Stimulated activated CD4-positive, alpha-beta T cell treated with anti-CD3 and anti-CD28 coated beads, Interleukin-2, amount 100 ng/mL, for 48 hours (primary cell): ENCODE results near the gene CYP19A1.
"Not testable (repeated sequence)": the region's sequence is repeated elsewhere in the genome, so short reads cannot be mapped to it uniquely, and the experiment has no call there.

Experiments
- DNase-seq, 2 donors: peaks; one replicate each; pipeline ENCODE4 v3.0.0-alpha.2; 2020

The CYP19A1 gene

GRCh38 chr15:51201581-51201980, 136.8 kb downstream of the CYP19A1 start:
- no peak for DNase-seq

- DNase-seq = no peak
Measured at GRCh38 chr15:51200792-51201191, 137.6 kb downstream of the CYP19A1 start.

DNA sequence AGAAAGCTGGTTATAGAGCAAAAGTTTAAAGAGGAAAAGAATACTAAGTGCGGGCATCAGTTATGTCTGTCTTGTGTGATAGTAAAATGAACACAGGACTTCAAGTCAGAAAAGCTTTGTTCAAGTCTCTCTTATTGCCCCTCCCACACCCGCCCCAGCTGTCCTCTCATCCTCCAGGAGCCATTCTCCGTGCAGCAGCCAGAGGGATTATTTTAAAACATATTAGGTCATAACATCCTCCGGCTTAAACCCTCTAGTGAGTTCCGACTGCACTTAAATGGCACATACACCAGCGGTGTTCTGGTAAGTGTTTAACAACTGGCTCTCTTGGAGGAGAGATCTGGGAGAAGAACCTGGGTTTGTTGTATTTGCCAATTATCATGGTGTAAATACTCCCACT, 138.9 kb downstream of the CYP19A1 start:
- DNase-seq = no peak

GRCh38 chr15:51198701-51199232, 139.6 kb downstream of the CYP19A1 start:
- DNase-seq = no peak

- no peak for DNase-seq
Measured at GRCh38 chr15:51195459-51195858, 142.9 kb downstream of the CYP19A1 start.

DNA sequence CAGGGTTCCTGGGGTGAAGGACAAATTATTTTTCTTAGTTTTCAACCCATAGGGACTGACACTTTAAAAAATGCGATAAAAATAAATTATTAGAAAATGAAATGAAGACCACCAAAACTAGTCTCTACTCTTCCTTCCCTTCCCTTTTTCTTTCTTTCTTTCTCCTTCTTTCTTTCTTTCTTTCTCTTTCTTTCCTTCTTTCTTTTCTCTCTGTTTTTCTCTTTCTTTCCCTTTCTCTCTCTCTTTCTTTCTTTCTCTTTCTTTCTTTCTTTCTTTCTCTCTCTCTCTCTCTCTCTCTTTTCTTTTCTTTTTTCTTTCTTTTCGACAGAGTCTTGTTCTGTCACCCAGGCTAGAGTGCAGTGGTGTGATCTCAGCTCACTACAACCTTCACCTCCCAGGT, 144.4 kb downstream of the CYP19A1 start:
- DNase-seq = no peak

DNA sequence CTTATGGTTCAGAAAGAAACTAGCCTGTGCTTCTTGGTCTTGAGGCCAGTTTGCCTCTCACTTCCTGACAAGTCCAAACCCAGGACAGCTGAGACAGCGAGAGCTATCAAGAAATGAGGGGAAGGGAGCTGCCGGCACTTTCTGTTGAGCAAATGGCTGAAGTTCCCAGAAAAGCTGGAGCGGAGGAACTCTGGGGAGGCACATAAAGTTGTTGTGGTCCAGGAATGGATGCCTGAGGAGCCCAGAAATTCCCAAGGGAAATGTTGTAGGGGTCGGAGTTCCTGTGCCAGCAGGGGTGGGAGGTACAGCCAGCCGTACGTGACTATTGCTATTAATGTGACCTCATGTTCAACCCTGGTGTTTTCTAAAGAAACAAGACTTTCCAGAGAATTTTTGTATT, 144.9 kb downstream of the CYP19A1 start:
- no peak for DNase-seq

GRCh38 chr15:51192521-51193280, 145.7 kb downstream of the CYP19A1 start:
- DNase-seq = peak; percentile 85 to 89

- no peak for DNase-seq
Measured at GRCh38 chr15:51191766-51192165, 146.6 kb downstream of the CYP19A1 start.

- no peak for DNase-seq
Measured at GRCh38 chr15:51191072-51191670, 147.2 kb downstream of the CYP19A1 start.

GRCh38 chr15:51190424-51191068, 147.8 kb downstream of the CYP19A1 start:
- no peak for DNase-seq

- no peak for DNase-seq
Measured at GRCh38 chr15:51189669-51190385, 148.6 kb downstream of the CYP19A1 start.

- DNase-seq = not testable (repeated sequence)
Measured at GRCh38 chr15:51188791-51189190, 149.6 kb downstream of the CYP19A1 start.

DNA sequence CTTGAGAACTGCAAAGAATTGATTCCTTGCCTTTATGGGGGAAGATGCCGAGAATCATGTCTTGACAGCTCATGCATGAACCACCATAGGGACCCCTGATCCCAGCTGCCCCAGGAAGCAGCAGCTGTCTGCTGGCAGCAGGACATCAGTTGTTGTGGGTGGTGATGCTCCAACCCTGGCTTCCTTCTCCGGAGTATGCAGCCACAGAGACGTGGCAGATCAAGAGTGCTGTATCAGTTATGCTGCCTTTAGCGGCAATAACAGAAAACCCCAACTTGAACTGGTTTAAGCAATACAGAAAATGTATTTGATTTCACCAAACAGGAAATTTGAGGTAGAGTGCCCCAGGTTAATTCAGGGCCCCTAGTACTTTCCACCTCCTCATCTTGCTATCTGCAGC, 151.5 kb downstream of the CYP19A1 start:
- no peak for DNase-seq

GRCh38 chr15:51186181-51186705, 152.2 kb downstream of the CYP19A1 start:
- no peak for DNase-seq

- DNase-seq = no peak
Measured at GRCh38 chr15:51185213-51186159, 152.9 kb downstream of the CYP19A1 start.

- no peak for DNase-seq
Measured at GRCh38 chr15:51184627-51185026, 153.8 kb downstream of the CYP19A1 start.

GRCh38 chr15:51183076-51183475, 155.3 kb downstream of the CYP19A1 start:
- DNase-seq = no peak

GRCh38 chr15:51181905-51182304, 156.5 kb downstream of the CYP19A1 start:
- DNase-seq = no peak

- no peak for DNase-seq
Measured at GRCh38 chr15:51181221-51181620, 157.2 kb downstream of the CYP19A1 start.

GRCh38 chr15:51180534-51180933, 157.9 kb downstream of the CYP19A1 start:
- no peak for DNase-seq

- no peak for DNase-seq
Measured at GRCh38 chr15:51180011-51180410, 158.4 kb downstream of the CYP19A1 start.
